NCI-H446 treated with DMSO at 0.1 percent for 48 hours (cell line): Measurements from ENCODE around the gene QPRT.
A peak's percentile ranks its signal among the peaks of the same experiment; 100 is the strongest.
"Not testable (repeated sequence)": the region's sequence is repeated elsewhere in the genome, so short reads cannot be mapped to it uniquely, and the experiment has no call there.

ENCODE experiments used
- DNase-seq: peaks from one replicate; lab custom pipeline; 2025; lab: John Stamatoyannopoulos, UW

The QPRT gene

GRCh38 chr16:29663016-29663806 is 15.8 kb upstream of the QPRT start, which contains the start of gene SPN:
Gene SPN (plus strand): TSS chr16:29663247. CDS start chr16:29663729, 482 bp downstream.
- DNase-seq = no peak

GRCh38 chr16:29663807-29664090 is 15.2 kb upstream of the QPRT start:
- no peak for DNase-seq

GRCh38 chr16:29664091-29664921 is 14.7 kb upstream of the QPRT start:
- DNase-seq = no peak

GRCh38 chr16:29665294-29666077 is 13.5 kb upstream of the QPRT start:
- DNase-seq = no peak

- DNase-seq = not testable (repeated sequence)
Measured at GRCh38 chr16:29667322-29667610, 11.7 kb upstream of the QPRT start.

GRCh38 chr16:29667755-29668154 is 11.2 kb upstream of the QPRT start:
- DNase-seq = no peak

GRCh38 chr16:29668267-29668666 is 10.7 kb upstream of the QPRT start:
- DNase-seq = no peak

GRCh38 chr16:29673501-29673900 is 5.5 kb upstream of the QPRT start:
- DNase-seq = no peak

- peak; percentile 35 for DNase-seq
Measured at GRCh38 chr16:29674188-29674587, 4.8 kb upstream of the QPRT start.

- DNase-seq = no peak
Measured at GRCh38 chr16:29675811-29676643, 3.0 kb upstream of the QPRT start.

GRCh38 chr16:29676989-29677785 is 1.8 kb upstream of the QPRT start:
- no peak for DNase-seq

- DNase-seq = no peak
Measured at GRCh38 chr16:29680180-29680598, 1.2 kb downstream of the QPRT start.

GRCh38 chr16:29683543-29684090 is 4.6 kb downstream of the QPRT start:
- DNase-seq = no peak

- DNase-seq = no peak
Measured at GRCh38 chr16:29684679-29685078, 5.7 kb downstream of the QPRT start.

- DNase-seq = no peak
Measured at GRCh38 chr16:29686740-29687332, 7.9 kb downstream of the QPRT start.

GRCh38 chr16:29687755-29688154 is 8.8 kb downstream of the QPRT start:
- no peak for DNase-seq

GRCh38 chr16:29688172-29688571 is 9.2 kb downstream of the QPRT start:
- DNase-seq = no peak

GRCh38 chr16:29689490-29690351 is 10.7 kb downstream of the QPRT start:
- DNase-seq = not testable (repeated sequence)

- DNase-seq = not testable (repeated sequence)
Measured at GRCh38 chr16:29692606-29693005, 13.6 kb downstream of the QPRT start.
